CD4-positive, alpha-beta memory T cell (primary cell): Measurements from ENCODE around the gene SLC39A10. TPM values are rescaled to one million over a fixed set of nuclear protein-coding genes. Genes with fewer than 3 reads are reported as not detected.

ENCODE experiments used
- CTCF ChIA-PET: fragments of 350-600 bp; sonication (Branson Sonifier 250); formaldehyde crosslinking; loops from one replicate; lab custom pipeline; 2021; ENCODE audit warnings: inconsistent platforms; ENCODE audit not compliant: partially characterized antibody; lab: Charles Lee
- POLR2A ChIA-PET: fragments of 350-600 bp; sonication (Branson Sonifier 250); formaldehyde crosslinking; loops from one replicate; lab custom pipeline; 2021; ENCODE audit not compliant: partially characterized antibody; lab: Charles Lee
- DNase-seq, 5 donors: peaks; one replicate each; pipeline versions ENCODE4 v3.0.0 to v3.0.0-alpha.2; 2020 to 2022; ENCODE audit warnings: mixed read lengths in 1 of 5
- H3K27ac ChIP-seq: one replicate; pipeline ENCODE4 v1.7.0; 2013; ENCODE audit warnings: low read depth, low read length
- H3K27me3 ChIP-seq: 2 replicates; pipeline ENCODE4 v1.7.0; 2013; ENCODE audit warnings: mild to moderate bottlenecking, low read length, moderate library complexity; ENCODE audit not compliant: insufficient read depth
- H3K36me3 ChIP-seq: 2 replicates; pipeline ENCODE4 v1.7.0; 2013; ENCODE audit warnings: mild to moderate bottlenecking, low read length, moderate library complexity; ENCODE audit not compliant: insufficient read depth
- H3K4me1 ChIP-seq: 2 replicates; pipeline ENCODE4 v1.7.0; 2013; ENCODE audit warnings: mild to moderate bottlenecking, low read length, moderate library complexity; ENCODE audit not compliant: insufficient read depth
- H3K4me3 ChIP-seq, 2 donors: one replicate each; pipeline ENCODE4 v1.7.0; 2013; ENCODE audit warnings: low read length in 2 of 2, mild to moderate bottlenecking in 1 of 2
- H3K9me3 ChIP-seq, 2 donors: one replicate each; pipeline ENCODE4 v1.7.0; 2013; ENCODE audit warnings: low read length in 2 of 2, control low read depth in 1 of 2; ENCODE audit not compliant: control insufficient read depth in 1 of 2
- H3K27ac Mint-ChIP-seq, 7 donors: one replicate each; pipeline ENCODE4 v1.8.0; 2020 to 2021; ENCODE audit warnings: mixed read lengths in 7 of 7, mild to moderate bottlenecking in 6 of 7, inconsistent platforms in 3 of 7, moderate library complexity in 3 of 7
- H3K27me3 Mint-ChIP-seq, 2 donors: one replicate each; pipeline ENCODE4 v1.8.0; 2020 to 2021; ENCODE audit warnings: mixed read lengths in 2 of 2
- H3K36me3 Mint-ChIP-seq, 2 donors: one replicate each; pipeline ENCODE4 v1.8.0; 2020 to 2021; ENCODE audit warnings: mixed read lengths in 2 of 2, inconsistent platforms in 1 of 2, mild to moderate bottlenecking in 1 of 2
- H3K4me1 Mint-ChIP-seq, 4 donors: one replicate each; pipeline ENCODE4 v1.8.0; 2020 to 2021; ENCODE audit warnings: mixed read lengths in 4 of 4, mild to moderate bottlenecking in 1 of 4
- H3K4me3 Mint-ChIP-seq, 8 donors: one replicate each; pipeline ENCODE4 v1.8.0; 2020 to 2021; ENCODE audit warnings: mixed read lengths in 8 of 8, mild to moderate bottlenecking in 7 of 8, moderate library complexity in 6 of 8, inconsistent platforms in 3 of 8
- H3K9me3 Mint-ChIP-seq, 8 donors: one replicate each; pipeline ENCODE4 v1.8.0; 2020 to 2021; ENCODE audit warnings: mixed read lengths in 8 of 8, mild to moderate bottlenecking in 5 of 8, inconsistent platforms in 3 of 8, moderate library complexity in 1 of 8
- intact Hi-C: fragments of 100-400 bp; cut with micrococcal nuclease; formaldehyde crosslinking; loops from one replicate; pipeline ENCODE4 v1.15.1; 2023
- polyA plus RNA-seq, 2 donors: library from polyadenylated mRNA; unstranded; fragments of 300-500 nt; fragmentation: Illumina TruSeq; gene quantifications; one replicate each; pipeline ENCODE4 v1.2.3, GENCODE V29; 2021
- total RNA-seq, 2 experiments: library from RNA; stranded (reverse); gene quantifications; one replicate each; pipeline ENCODE4 v1.2.3, GENCODE V29; 2021

The SLC39A10 gene
- total and polyA plus RNA-seq, 4 experiments from 2014 or later: 5.9 to 102 (median 54.4) TPM

- POLR2A ChIA-PET: interaction anchor here (0.6 kb wide), 1 partner anchor 96 kb away, joined by 3 read pairs; no protein-coding TSS in a partner anchor
- H3K27ac ChIP-seq: no peak overlapping the region
- Mint-ChIP-seq H3K27ac (no peak overlapping the region), H3K36me3 (peaks cover 1 to 21% of the 10 kb centered on the region in 2 donors), H3K4me1 (no peaks in the 10 kb centered on the region), H3K27me3 (no peaks in the 10 kb centered on the region), H3K4me3 (no peak overlapping the region), H3K9me3 (peaks cover 3 to 31% (median 26%) of the 10 kb centered on the region in 8 donors)
- no peaks in the 10 kb centered on the region for H3K9me3 ChIP-seq
- H3K36me3 ChIP-seq: no peaks in the 10 kb centered on the region
- no peaks in the 10 kb centered on the region for H3K4me1 ChIP-seq
- no peak overlapping the region for H3K4me3 ChIP-seq
- CTCF ChIA-PET: no interaction called here
- H3K27me3 ChIP-seq: no peaks in the 10 kb centered on the region
- intact Hi-C loops: no loop called here
- no peak for DNase-seq
These were observed 99.4 kb downstream of the SLC39A10 start for GRCh38 chr2:195756218-195756942.

GRCh38 chr2:195758846-195759245, 101.8 kb downstream of the SLC39A10 start:
- H3K4me3 Mint-ChIP-seq: no peak overlapping the region
- Histone ChIP-seq H3K27me3 (no peaks in the 10 kb centered on the region), H3K27ac (no peak overlapping the region), H3K36me3 (no peaks in the 10 kb centered on the region), H3K4me3 (no peak overlapping the region), H3K4me1 (no peaks in the 10 kb centered on the region), H3K9me3 (no peaks in the 10 kb centered on the region)
- H3K27me3 Mint-ChIP-seq: no peaks in the 10 kb centered on the region
- CTCF ChIA-PET: no interaction called here
- H3K4me1 Mint-ChIP-seq: no peaks in the 10 kb centered on the region
- DNase-seq: no peak
- intact Hi-C loops: no loop called here
- POLR2A ChIA-PET: no interaction called here
- peaks cover 1 to 12% of the 10 kb centered on the region in 2 donors for H3K36me3 Mint-ChIP-seq
- peaks cover 7 to 56% (median 44%) of the 10 kb centered on the region in 8 donors for H3K9me3 Mint-ChIP-seq
- H3K27ac Mint-ChIP-seq: no peak overlapping the region

DNA sequence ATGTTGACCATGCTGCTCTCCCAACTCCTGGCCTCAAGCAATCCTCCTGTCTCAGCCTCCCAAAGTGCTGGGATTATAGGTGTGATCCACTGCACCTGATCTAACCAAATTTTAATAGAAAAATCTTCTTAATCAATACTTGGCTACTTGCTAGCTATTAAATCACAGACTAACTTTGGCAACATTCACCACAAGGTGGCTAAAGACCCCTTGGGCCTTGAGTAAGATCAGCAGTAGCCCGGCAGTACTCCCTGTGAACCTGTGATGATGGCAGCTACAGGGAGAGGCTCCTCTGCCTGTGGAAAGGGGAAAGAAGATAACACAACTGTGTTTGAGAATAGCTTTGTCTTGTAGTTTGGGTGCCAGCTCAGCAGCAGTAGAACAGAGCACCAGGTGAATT, 102.9 kb downstream of the SLC39A10 start:
- Histone ChIP-seq H3K9me3 (no peaks in the 10 kb centered on the region), H3K4me3 (no peak overlapping the region), H3K36me3 (no peaks in the 10 kb centered on the region), H3K4me1 (no peaks in the 10 kb centered on the region), H3K27me3 (no peaks in the 10 kb centered on the region), H3K27ac (no peak overlapping the region)
- H3K27ac Mint-ChIP-seq: no peak overlapping the region
- H3K4me1 Mint-ChIP-seq: no peaks in the 10 kb centered on the region
- H3K27me3 Mint-ChIP-seq: no peaks in the 10 kb centered on the region
- ChIA-PET CTCF (no interaction called here), POLR2A (no interaction called here)
- H3K9me3 Mint-ChIP-seq: peaks cover 7 to 64% (median 52%) of the 10 kb centered on the region in 8 donors
- peaks cover 1 to 11% of the 10 kb centered on the region in 2 donors for H3K36me3 Mint-ChIP-seq
- no peak for DNase-seq
- H3K4me3 Mint-ChIP-seq: no peak overlapping the region
- intact Hi-C loops: no loop called here

DNA sequence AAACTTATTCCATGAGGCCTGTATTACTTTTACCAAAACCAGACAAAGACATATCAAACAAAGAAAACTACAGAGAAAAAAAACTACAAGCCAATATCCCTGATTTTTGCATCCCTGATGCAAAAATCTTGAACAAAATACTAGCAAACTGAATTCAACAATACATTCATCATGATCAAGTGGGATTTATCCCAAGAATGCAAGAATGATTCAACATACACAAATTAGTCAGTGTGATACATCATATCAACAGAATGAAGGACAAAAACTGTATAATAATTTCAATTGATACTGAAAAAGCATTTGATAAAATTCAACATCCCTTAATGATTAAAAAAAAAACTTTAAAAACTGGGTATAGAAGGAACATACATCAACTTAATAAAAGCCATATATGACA, 106.8 kb downstream of the SLC39A10 start:
- Histone ChIP-seq H3K27me3 (no peaks in the 10 kb centered on the region), H3K4me1 (no peaks in the 10 kb centered on the region), H3K4me3 (no peak overlapping the region), H3K9me3 (no peaks in the 10 kb centered on the region), H3K27ac (no peak overlapping the region), H3K36me3 (no peaks in the 10 kb centered on the region)
- H3K4me3 Mint-ChIP-seq: no peak overlapping the region
- no peak for DNase-seq
- no peaks in the 10 kb centered on the region for H3K4me1 Mint-ChIP-seq
- H3K27ac Mint-ChIP-seq: no peak overlapping the region
- ChIA-PET CTCF (no interaction called here), POLR2A (no interaction called here)
- no peaks in the 10 kb centered on the region for H3K27me3 Mint-ChIP-seq
- peaks cover 0 to 1% of the 10 kb centered on the region in 2 donors for H3K36me3 Mint-ChIP-seq
- H3K9me3 Mint-ChIP-seq: peaks cover 11 to 72% (median 59%) of the 10 kb centered on the region in 8 donors
- intact Hi-C loops: no loop called here

- intact Hi-C loops: no loop called here
- DNase-seq: no peak
- H3K4me3 Mint-ChIP-seq: no peak overlapping the region
- Histone ChIP-seq H3K36me3 (no peaks in the 10 kb centered on the region), H3K9me3 (no peaks in the 10 kb centered on the region), H3K4me3 (no peak overlapping the region), H3K4me1 (no peaks in the 10 kb centered on the region), H3K27ac (no peak overlapping the region), H3K27me3 (no peaks in the 10 kb centered on the region)
- peaks cover 0 to 1% of the 10 kb centered on the region in 2 donors for H3K36me3 Mint-ChIP-seq
- H3K9me3 Mint-ChIP-seq: peaks cover 8 to 56% (median 44%) of the 10 kb centered on the region in 8 donors
- ChIA-PET CTCF (no interaction called here), POLR2A (no interaction called here)
- no peaks in the 10 kb centered on the region for H3K4me1 Mint-ChIP-seq
- no peak overlapping the region for H3K27ac Mint-ChIP-seq
- H3K27me3 Mint-ChIP-seq: no peaks in the 10 kb centered on the region
These were observed 109.7 kb downstream of the SLC39A10 start for GRCh38 chr2:195766691-195767090.

DNA sequence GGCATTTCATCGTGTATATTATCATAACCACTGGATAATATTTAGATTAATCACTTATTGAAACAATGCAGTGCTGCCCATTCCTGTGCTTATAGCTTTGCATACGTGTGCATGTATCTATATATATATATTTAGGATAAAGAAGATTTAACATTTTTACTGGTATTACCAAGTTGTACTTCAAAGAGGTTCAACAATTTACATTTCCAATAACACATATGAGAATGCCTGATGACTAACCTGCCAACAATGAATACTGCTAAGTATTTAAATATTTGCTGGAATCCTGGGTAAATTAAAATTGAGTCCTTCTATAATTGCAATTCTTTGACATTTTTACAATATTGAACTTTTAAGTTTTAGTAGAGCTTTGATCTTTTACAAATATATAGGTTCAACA, 111.4 kb downstream of the SLC39A10 start:
- ChIA-PET POLR2A (no interaction called here), CTCF (no interaction called here)
- no peaks in the 10 kb centered on the region for H3K36me3 ChIP-seq
- no peaks in the 10 kb centered on the region for H3K27me3 ChIP-seq
- no peak overlapping the region for H3K4me3 Mint-ChIP-seq
- no peak overlapping the region for H3K27ac Mint-ChIP-seq
- H3K4me1 Mint-ChIP-seq: no peaks in the 10 kb centered on the region
- H3K9me3 ChIP-seq: no peaks in the 10 kb centered on the region
- peaks cover 4 to 42% (median 30%) of the 10 kb centered on the region in 8 donors for H3K9me3 Mint-ChIP-seq
- H3K27ac ChIP-seq: no peak overlapping the region
- no peak overlapping the region for H3K4me3 ChIP-seq
- H3K36me3 Mint-ChIP-seq: peaks cover 0 to 1% of the 10 kb centered on the region in 2 donors
- DNase-seq: no peak
- no peaks in the 10 kb centered on the region for H3K4me1 ChIP-seq
- peaks cover 0 to 2% of the 10 kb centered on the region in 2 donors for H3K27me3 Mint-ChIP-seq
- intact Hi-C loops: no loop called here

DNA sequence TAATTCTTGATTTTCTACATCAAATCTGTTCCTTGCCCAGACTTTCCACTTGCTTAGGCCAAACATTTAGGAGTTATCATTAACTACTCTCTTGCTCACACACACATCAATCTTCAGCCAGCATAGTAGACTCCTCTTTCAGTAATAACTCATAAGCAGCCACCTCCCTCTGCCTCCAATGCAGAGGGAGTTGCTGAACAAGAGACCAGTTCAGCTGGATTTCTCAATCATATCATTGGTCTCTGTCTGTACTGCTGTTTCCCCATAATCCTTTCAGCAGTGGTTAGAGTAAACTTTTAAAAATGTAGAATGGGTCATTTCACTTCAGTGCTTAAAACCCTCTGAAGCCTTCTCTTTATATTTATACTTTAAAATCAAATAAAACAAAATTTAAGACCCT, 112.9 kb downstream of the SLC39A10 start:
- no peak for DNase-seq
- Mint-ChIP-seq H3K27me3 (peaks cover 0 to 2% of the 10 kb centered on the region in 2 donors), H3K27ac (no peak overlapping the region)

More for the DNA sequence above, 112.9 kb downstream of the SLC39A10 start:
- ChIA-PET POLR2A (no interaction called here), CTCF (no interaction called here)
- Histone ChIP-seq H3K27ac (no peak overlapping the region), H3K4me1 (no peaks in the 10 kb centered on the region), H3K27me3 (no peaks in the 10 kb centered on the region), H3K9me3 (no peaks in the 10 kb centered on the region), H3K36me3 (no peaks in the 10 kb centered on the region), H3K4me3 (no peak overlapping the region)
- H3K36me3 Mint-ChIP-seq: peaks cover 0 to 1% of the 10 kb centered on the region in 2 donors
- no peaks in the 10 kb centered on the region for H3K4me1 Mint-ChIP-seq
- H3K4me3 Mint-ChIP-seq: no peak overlapping the region
- intact Hi-C loops: no loop called here
- peaks cover 2 to 29% (median 17%) of the 10 kb centered on the region in 8 donors for H3K9me3 Mint-ChIP-seq
